ENCODE measurements around the gene TRPV2. TPM values are rescaled to one million over a fixed set of nuclear protein-coding genes. Genes with fewer than 3 reads are reported as not detected.

The TRPV2 gene
- total RNA-seq, 2 donors from 2014 or later = 7.1 to 11.0 TPM

GRCh38 chr17:16473044-16474011 is 58.0 kb downstream of the TRPV2 start:
- DNase-seq (ENCODE audit: low spot score) = no peak
- H3K9me3 ChIP-seq = no peaks in the 10 kb centered on the region
- H3K4me1 ChIP-seq (replicated peaks) = peaks cover under 1% of the 10 kb centered on the region
- no peaks in the 10 kb centered on the region for H3K36me3 ChIP-seq
- no peak for TF ChIP-seq CTCF (IDR thresholded peaks at IDR 0.05)
- no peak for TF ChIP-seq POLR2A (IDR thresholded peaks at IDR 0.05)
- no peak for TF ChIP-seq POLR2AphosphoS5 (IDR thresholded peaks at IDR 0.05)
- intact Hi-C loops (cut with DNase I) = no loop called here
- WGBS = 85% methylated on average over 20 of the region's 20 CpGs
- no peak overlapping the region for H3K4me3 ChIP-seq
- H3K27me3 ChIP-seq (replicated peaks; ENCODE audit: insufficient read depth) = no peaks in the 10 kb centered on the region
- H3K27ac ChIP-seq = no peak overlapping the region

GRCh38 chr17:16474012-16474725 is 58.8 kb downstream of the TRPV2 start:
- intact Hi-C loops (cut with DNase I) = no loop called here
- no peak overlapping the region for H3K4me3 ChIP-seq
- 86% methylated on average over 13 of the region's 13 CpGs for WGBS
- no peak for DNase-seq (ENCODE audit: low spot score)
- H3K27me3 ChIP-seq (replicated peaks; ENCODE audit: insufficient read depth) = no peaks in the 10 kb centered on the region
- no peak for TF ChIP-seq CTCF (IDR thresholded peaks at IDR 0.05)
- no peak for TF ChIP-seq POLR2A (IDR thresholded peaks at IDR 0.05)
- no peak for TF ChIP-seq POLR2AphosphoS5 (IDR thresholded peaks at IDR 0.05)
- H3K36me3 ChIP-seq = no peaks in the 10 kb centered on the region
- H3K9me3 ChIP-seq = no peaks in the 10 kb centered on the region
- H3K27ac ChIP-seq = no peak overlapping the region
- H3K4me1 ChIP-seq (replicated peaks) = no peaks in the 10 kb centered on the region

GRCh38 chr17:16475179-16475704 is 59.9 kb downstream of the TRPV2 start:
- no peaks in the 10 kb centered on the region for H3K27me3 ChIP-seq (replicated peaks; ENCODE audit: insufficient read depth)
- WGBS = 87% methylated on average over 4 of the region's 4 CpGs
- H3K4me1 ChIP-seq (replicated peaks) = no peaks in the 10 kb centered on the region
- no peaks in the 10 kb centered on the region for H3K36me3 ChIP-seq
- no peak overlapping the region for H3K27ac ChIP-seq
- no peak for DNase-seq (ENCODE audit: low spot score)
- H3K9me3 ChIP-seq = no peaks in the 10 kb centered on the region
- no peak for TF ChIP-seq POLR2A (IDR thresholded peaks at IDR 0.05)
- TF ChIP-seq POLR2AphosphoS5 (IDR thresholded peaks at IDR 0.05) = no peak
- TF ChIP-seq CTCF (IDR thresholded peaks at IDR 0.05) = no peak
- intact Hi-C loops (cut with DNase I) = no loop called here
- no peak overlapping the region for H3K4me3 ChIP-seq

DNA sequence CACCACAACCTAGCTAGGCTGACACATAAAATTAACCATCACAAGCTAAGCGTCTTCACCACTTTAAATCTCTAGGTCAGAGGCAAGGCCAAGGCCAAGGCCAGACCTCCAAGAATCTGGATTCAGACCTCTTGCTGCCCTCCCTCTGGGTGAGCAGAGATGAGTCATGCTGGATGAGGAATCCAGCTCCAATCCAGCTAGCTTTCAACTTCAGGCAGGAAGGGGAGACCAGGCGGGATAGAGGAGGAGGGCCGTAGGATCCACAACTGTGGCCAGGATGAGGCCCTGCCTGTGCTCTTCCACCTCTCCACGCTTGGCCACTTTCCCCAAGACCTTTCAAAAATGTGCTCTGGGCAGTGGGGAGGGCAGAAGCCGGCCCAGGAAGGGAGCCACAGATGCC is 61.9 kb downstream of the TRPV2 start:
- intact Hi-C loops (cut with DNase I) = no loop called here
- WGBS = 56% methylated on average over 5 of the region's 5 CpGs
- TF ChIP-seq POLR2A (IDR thresholded peaks at IDR 0.05) = no peak
- no peak for TF ChIP-seq CTCF (IDR thresholded peaks at IDR 0.05)
- TF ChIP-seq POLR2AphosphoS5 (IDR thresholded peaks at IDR 0.05) = peak; percentile 6
- no peaks in the 10 kb centered on the region for H3K27me3 ChIP-seq (replicated peaks; ENCODE audit: insufficient read depth)
- H3K4me1 ChIP-seq (replicated peaks) = no peaks in the 10 kb centered on the region
- DNase-seq (ENCODE audit: low spot score) = no peak
- H3K9me3 ChIP-seq = no peaks in the 10 kb centered on the region
- no peaks in the 10 kb centered on the region for H3K36me3 ChIP-seq
- no peak overlapping the region for H3K4me3 ChIP-seq
- H3K27ac ChIP-seq = peak overlapping the region; percentile 35 to 49
